ENCODE results near the gene FTH1.
A peak's percentile ranks its signal among the peaks of the same experiment; 100 is the strongest.
"Not testable (repeated sequence)": the region's sequence is repeated elsewhere in the genome, so short reads cannot be mapped to it uniquely, and the experiment has no call there.

FTH1 gene

GRCh38 chr11:61978703-61979661 lies 11.5 kb upstream of the FTH1 start:
- DNase-seq: no peak

DNA sequence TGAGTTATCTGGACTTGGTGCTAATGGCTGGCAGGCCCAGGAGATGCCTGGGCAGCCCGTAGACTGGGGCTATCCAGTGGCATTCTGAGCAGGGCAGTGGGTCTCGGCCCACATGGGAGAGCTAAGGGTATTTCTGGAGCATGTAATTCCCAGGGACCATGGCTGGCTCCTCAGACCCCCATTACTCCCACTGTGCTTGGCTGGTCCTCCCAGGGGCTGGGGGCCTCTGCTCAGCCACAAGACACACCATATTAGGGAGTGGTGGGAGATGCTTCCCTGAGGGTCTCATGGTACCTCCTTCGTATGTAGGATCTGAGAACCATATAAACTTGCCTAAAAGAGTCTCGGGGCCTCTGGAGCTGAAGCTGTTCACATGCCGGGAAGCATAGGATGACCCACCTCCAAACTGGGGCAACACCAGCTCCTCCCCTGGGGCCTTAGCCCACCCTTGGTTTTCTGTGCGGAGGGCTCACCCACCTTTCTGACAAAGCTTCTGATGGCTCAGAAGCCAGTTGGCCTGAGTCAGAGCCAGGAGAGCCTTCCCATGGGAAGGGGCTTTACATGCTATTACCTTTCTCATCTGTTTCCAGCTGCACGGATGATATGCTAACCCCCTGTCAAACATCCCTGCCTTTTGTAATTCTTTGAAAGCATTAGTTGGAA lies 9.5 kb upstream of the FTH1 start:
- no peak for DNase-seq

- no peak for DNase-seq
Measured at GRCh38 chr11:61976420-61976800, 9.0 kb upstream of the FTH1 start.

GRCh38 chr11:61975638-61976419 lies 8.4 kb upstream of the FTH1 start:
- DNase-seq: no peak

DNA sequence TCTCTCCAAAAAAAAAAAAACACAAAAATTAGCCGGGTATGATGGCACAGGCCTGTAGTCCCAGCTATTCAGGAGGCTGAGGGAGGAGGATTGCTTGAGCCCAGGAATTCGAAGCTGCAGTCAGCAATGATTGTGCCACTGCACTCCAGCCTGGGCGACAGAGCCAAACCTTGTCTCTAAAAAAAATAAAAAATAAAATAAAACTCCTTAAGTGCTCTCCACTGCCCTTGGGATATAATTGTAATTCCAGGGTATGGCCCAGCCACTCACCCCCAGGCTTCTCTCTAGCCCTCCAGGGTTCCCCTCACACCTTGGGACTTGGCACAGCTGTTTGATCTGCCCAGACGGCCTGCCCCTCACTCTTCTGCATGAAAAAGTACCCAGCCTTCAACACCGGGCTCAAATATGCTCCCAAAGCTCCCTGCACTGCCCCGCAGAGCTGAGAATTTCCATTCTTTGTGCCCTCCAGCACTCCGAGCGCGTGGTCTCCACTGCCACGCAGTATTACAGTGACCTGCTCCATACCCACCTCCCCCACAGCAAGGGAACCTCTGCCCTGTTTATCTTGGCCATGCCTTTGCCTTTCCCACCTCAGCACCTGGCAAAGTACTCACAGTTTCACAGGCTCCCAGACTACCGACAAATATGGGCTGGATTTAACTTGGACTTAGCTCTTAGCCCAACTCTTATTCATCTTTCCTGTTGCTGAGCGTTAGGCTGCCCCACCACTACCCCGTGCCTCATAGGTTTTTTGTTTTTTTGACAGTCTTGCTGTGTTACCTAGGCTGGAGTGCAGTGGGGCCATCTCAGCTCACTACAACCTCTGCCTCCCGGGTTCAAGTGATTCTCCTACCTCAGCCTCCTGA lies 7.6 kb upstream of the FTH1 start:
- DNase-seq: no peak

- no peak for DNase-seq
Measured at GRCh38 chr11:61973476-61974162, 6.2 kb upstream of the FTH1 start.

- peak in 1 of 2 experiments; percentile 50 for DNase-seq
Measured at GRCh38 chr11:61972672-61973475, 5.4 kb upstream of the FTH1 start.

GRCh38 chr11:61972112-61972671 lies 4.8 kb upstream of the FTH1 start:
- DNase-seq: no peak

DNA sequence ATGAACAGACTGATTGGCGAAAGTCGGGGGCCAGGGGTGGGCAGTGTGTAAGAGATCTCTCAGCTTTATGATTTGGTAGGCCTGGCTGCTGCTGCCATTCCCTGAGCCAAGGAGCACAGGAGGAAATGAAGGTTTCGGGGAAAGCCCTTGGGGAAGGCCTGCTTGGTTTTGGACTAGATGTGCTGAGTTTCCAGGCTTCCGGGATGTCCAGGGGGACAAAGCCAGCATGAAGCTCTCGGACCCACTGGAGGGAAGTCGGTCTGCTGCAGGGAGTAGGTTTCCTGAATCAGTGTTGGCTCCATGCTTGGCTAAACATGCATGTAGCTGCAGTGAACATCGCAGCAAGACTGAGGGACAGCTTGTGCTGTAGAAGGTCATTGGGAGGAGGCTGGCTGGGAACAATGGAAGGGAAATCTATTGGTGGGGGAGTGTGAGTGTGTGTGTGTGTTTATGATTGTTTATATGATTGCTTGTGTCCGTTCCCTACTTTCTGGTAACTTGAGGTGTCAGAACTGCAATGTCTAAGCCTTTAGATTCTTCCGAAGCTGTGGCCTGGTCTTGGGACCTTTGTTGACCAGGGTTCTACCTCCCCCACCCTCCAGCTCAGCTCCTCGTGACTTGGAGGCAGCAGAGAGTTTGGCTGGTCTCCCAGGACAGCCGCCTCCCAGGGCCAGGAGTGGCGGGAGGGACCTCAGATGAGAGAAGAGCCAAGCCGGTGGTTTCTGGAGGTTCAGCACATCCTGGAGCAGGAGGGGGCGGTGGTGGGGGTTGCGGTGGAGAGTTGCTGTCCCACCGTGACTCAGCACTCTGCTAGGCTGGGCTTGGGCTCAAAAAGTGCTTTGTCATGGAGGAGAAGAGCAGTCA lies 4.0 kb upstream of the FTH1 start:
- peak; percentile 61 to 83 for DNase-seq

DNA sequence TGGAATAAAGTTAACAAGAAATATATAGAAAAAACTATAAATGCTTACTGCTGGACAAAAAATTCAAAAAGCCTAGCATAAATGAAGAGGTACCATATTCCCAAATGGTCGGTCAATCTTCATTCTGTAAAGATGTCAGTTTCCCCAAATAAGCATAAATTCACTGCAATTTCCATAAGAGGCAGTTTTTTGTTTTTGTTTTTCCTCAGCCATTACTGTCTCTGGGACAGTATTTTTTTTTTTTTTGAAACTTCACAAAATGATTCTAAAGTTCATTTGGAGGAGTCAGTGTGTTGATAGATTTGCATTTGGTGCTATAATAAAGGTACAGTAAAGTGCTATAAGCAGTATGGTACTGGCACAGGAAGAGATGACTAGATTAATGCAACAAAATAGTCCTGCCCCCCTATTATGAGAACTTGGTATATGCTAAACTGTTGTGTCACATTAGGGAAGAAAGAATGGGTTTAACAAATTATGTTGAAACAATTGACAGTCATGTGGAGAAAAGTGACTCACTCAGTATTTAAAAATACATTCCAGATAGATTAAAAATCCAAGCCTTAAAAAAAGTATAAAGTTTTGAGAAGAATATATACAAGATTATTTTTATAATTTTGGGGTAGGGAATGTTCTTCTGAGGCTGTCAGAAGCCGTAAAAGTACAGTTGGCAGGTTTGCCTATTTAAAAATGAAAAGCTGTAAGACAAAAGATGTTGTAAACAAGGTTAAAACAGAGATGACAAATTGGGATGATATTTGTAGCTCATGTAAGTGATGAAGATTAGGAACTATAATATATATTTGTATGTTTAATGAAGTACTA lies 2.6 kb upstream of the FTH1 start:
- DNase-seq: no peak

- DNase-seq: no peak
Measured at GRCh38 chr11:61969391-61969758, 1.9 kb upstream of the FTH1 start.

GRCh38 chr11:61968758-61969390 lies 1.4 kb upstream of the FTH1 start:
- no peak for DNase-seq

GRCh38 chr11:61967924-61968757 lies 707 bp upstream of the FTH1 start:
- peak in 1 of 2 experiments; percentile 77 for DNase-seq

GRCh38 chr11:61966734-61967115 lies 709 bp downstream of the FTH1 start:
- DNase-seq: no peak

GRCh38 chr11:61964666-61965271 lies 2.7 kb downstream of the FTH1 start:
- DNase-seq: not testable (repeated sequence)

GRCh38 chr11:61964058-61964665 lies 3.3 kb downstream of the FTH1 start:
- DNase-seq: no peak

All from NCI-H526 (cell line).